ENCODE measurements around the gene MRPL52.
"Not testable (repeated sequence)": the region's sequence is repeated elsewhere in the genome, so short reads cannot be mapped to it uniquely, and the experiment has no call there.

The MRPL52 gene

GRCh38 chr14:22829661-22830442 lies at the start of gene MRPL52:
Gene MRPL52, plus strand, starts transcription at chr14:22829887. Its CDS starts 26 bp downstream, at chr14:22829913.
- peak; percentile 91 for DNase-seq (ENCODE audit: low spot score)
- no peak for TF ChIP-seq CTCF (IDR thresholded peaks at IDR 0.05; ENCODE audit: extremely low read depth, missing control alignments)

GRCh38 chr14:22780105-22780679 lies 49.5 kb upstream of the MRPL52 start:
- no peak for TF ChIP-seq CTCF (IDR thresholded peaks at IDR 0.05; ENCODE audit: extremely low read depth, missing control alignments)
- DNase-seq (ENCODE audit: low spot score), result no peak

GRCh38 chr14:22780941-22781300 lies 48.8 kb upstream of the MRPL52 start:
- no peak for DNase-seq (ENCODE audit: low spot score)
- TF ChIP-seq CTCF (IDR thresholded peaks at IDR 0.05; ENCODE audit: extremely low read depth, missing control alignments), result no peak

GRCh38 chr14:22781301-22781991 lies 48.2 kb upstream of the MRPL52 start:
- TF ChIP-seq CTCF (IDR thresholded peaks at IDR 0.05; ENCODE audit: extremely low read depth, missing control alignments), result no peak
- DNase-seq (ENCODE audit: low spot score), result no peak

- DNase-seq (ENCODE audit: low spot score), result no peak
- no peak for TF ChIP-seq CTCF (IDR thresholded peaks at IDR 0.05; ENCODE audit: extremely low read depth, missing control alignments)
Observed at GRCh38 chr14:22786685-22787084, 43.0 kb upstream of the MRPL52 start.

- no peak for DNase-seq (ENCODE audit: low spot score)
- no peak for TF ChIP-seq CTCF (IDR thresholded peaks at IDR 0.05; ENCODE audit: extremely low read depth, missing control alignments)
Observed at GRCh38 chr14:22791301-22791700, 38.4 kb upstream of the MRPL52 start.

GRCh38 chr14:22792158-22792557 lies 37.5 kb upstream of the MRPL52 start:
- no peak for TF ChIP-seq CTCF (IDR thresholded peaks at IDR 0.05; ENCODE audit: extremely low read depth, missing control alignments)
- no peak for DNase-seq (ENCODE audit: low spot score)

GRCh38 chr14:22793550-22793949 lies 36.1 kb upstream of the MRPL52 start:
- not testable (repeated sequence) for DNase-seq (ENCODE audit: low spot score)

Measured in GM20000 (cell line).